ENCODE measurements around the gene TNFRSF25. TPM values are rescaled to one million over a fixed set of nuclear protein-coding genes. Genes with fewer than 3 reads are reported as not detected.

The TNFRSF25 gene
- total and polyA plus RNA-seq, 2 experiments from 2014 or later, result 13.6 to 25.3 TPM

DNA sequence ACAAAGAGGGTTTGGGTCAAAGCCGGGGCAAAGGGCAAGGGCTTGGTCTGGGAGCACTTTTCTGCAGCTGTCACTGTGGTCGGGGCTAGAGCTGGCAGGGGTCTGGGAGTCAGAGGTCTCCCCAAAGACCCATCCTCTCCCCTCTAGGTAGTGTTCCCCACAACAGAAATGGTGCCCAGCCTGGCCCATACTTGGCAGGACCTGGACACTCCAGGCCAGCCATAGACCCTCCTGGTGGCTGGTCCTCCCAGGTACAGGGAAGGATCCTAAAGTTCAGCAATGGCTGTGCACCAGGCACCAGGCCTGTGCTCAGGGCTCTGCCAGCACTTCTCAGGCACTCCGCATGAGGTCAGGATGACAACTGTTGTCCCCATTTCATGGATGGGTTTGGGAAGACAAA lies 30.4 kb downstream of the TNFRSF25 start (continued):
- TF ChIP-seq ZNF462 (CRISPR knock-in tag; IDR thresholded peaks at IDR 0.05) (no peak), EZH2 (IDR thresholded peaks at IDR 0.05; ENCODE audit: low read depth, unreplicated experiment) (no peak), EZH2phosphoT487 (IDR thresholded peaks at IDR 0.05; ENCODE audit: unreplicated experiment) (no peak), CTCF (conservative IDR thresholded peaks at IDR 0.05; ENCODE audit: low read depth in 2 of 2) (no peak), ZNF114 (CRISPR knock-in tag; IDR thresholded peaks at IDR 0.05) (no peak), CREB1 (CRISPR knock-in tag; IDR thresholded peaks at IDR 0.05; ENCODE audit: low read depth) (no peak)

DNA sequence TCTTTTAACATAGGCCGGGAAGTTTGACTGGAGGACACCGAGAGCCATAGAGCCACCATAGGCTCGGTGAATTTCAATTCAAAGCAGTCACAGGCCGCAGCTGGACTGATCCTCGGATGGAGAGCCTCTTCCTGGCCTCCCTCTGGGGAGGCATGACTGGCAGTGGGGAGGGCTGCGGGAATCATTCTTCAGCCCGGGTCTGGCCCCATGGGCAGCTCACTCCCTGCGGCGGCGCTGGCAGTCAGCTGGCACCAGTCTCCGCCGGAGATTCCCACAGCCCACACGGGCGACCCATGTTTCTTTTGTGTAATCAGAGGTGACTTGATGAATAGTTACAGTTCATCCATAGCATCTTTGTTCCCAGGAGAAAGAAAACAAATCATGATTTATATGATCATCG lies 30.8 kb downstream of the TNFRSF25 start:
- Mint-ChIP-seq H3K36me3 (ENCODE audit: low read depth) (no peaks in the 10 kb centered on the region), H3K9me3 (no peaks in the 10 kb centered on the region), H3K27ac (no peak overlapping the region), H3K4me3 (no peak overlapping the region), H3K4me1 (peaks cover 17% of the 10 kb centered on the region), H3K27me3 (ENCODE audit: insufficient read depth, low read depth, poor library complexity) (peaks cover 33% of the 10 kb centered on the region)
- ATAC-seq (no peak), DNase-seq (ENCODE audit: low spot score) (no peak)
- Histone ChIP-seq H3K27me3 (ENCODE audit: insufficient read depth) (peaks cover 13% of the 10 kb centered on the region), H3K4me1 (ENCODE audit: insufficient read depth) (no peaks in the 10 kb centered on the region), H3F3A (replicated peaks; ENCODE audit: low read depth) (no peaks in the 10 kb centered on the region), H3K4me3 (no peak overlapping the region), H3K27ac (ENCODE audit: low read depth) (no peak overlapping the region), H4K20me1 (replicated peaks; ENCODE audit: insufficient read depth) (no peaks in the 10 kb centered on the region), H3K36me3 (ENCODE audit: insufficient read depth) (no peaks in the 10 kb centered on the region), H3K9me2 (ENCODE audit: insufficient read depth) (no peaks in the 10 kb centered on the region), H3K4me2 (no peak overlapping the region), H2AFZ (no peak overlapping the region), H3K79me2 (replicated peaks; ENCODE audit: insufficient read depth) (no peaks in the 10 kb centered on the region)
- no peak for TF ChIP-seq ZNF462 (CRISPR knock-in tag; IDR thresholded peaks at IDR 0.05)

All from GM23338 (cell line).